Activated naive CD8-positive, alpha-beta T cell (primary cell): ENCODE measurements around the gene NECAB2.

Experiments used
- H3K27ac Mint-ChIP-seq: one replicate; pipeline ENCODE4 v1.8.0; 2021; ENCODE audit warnings: mixed read lengths
- H3K27me3 Mint-ChIP-seq: one replicate; pipeline ENCODE4 v1.8.0; 2021; ENCODE audit warnings: mixed read lengths
- H3K36me3 Mint-ChIP-seq: one replicate; pipeline ENCODE4 v1.8.0; 2021; ENCODE audit warnings: mixed read lengths
- H3K4me1 Mint-ChIP-seq: one replicate; pipeline ENCODE4 v1.8.0; 2021; ENCODE audit warnings: low read depth, mixed read lengths
- H3K4me3 Mint-ChIP-seq: one replicate; pipeline ENCODE4 v1.8.0; 2021; ENCODE audit warnings: mild to moderate bottlenecking, mixed read lengths
- H3K9me3 Mint-ChIP-seq: one replicate; pipeline ENCODE4 v1.8.0; 2021; ENCODE audit warnings: low read depth, mixed read lengths

The NECAB2 gene

GRCh38 chr16:83967838-83968305 is at the start of gene NECAB2:
Gene NECAB2, plus strand, starts transcription at chr16:83968244. Its CDS starts 405 bp downstream, at chr16:83968649.
- Mint-ChIP-seq H3K36me3 (peaks cover 2% of the 10 kb centered on the region), H3K4me3 (peak within 1 kb of the TSS; percentile 77), H3K9me3 (no peaks in the 10 kb centered on the region), H3K4me1 (peaks cover 4% of the 10 kb centered on the region), H3K27ac (no peak within 1 kb of the TSS), H3K27me3 (peaks cover 7% of the 10 kb centered on the region)

- Mint-ChIP-seq H3K36me3 (peaks cover 16% of the 10 kb centered on the region), H3K4me3 (no peak overlapping the region), H3K9me3 (no peaks in the 10 kb centered on the region), H3K27me3 (no peaks in the 10 kb centered on the region), H3K4me1 (peaks cover 1% of the 10 kb centered on the region), H3K27ac (no peak overlapping the region)
Observed at GRCh38 chr16:83920894-83921491, 47.1 kb upstream of the NECAB2 start.

GRCh38 chr16:83923581-83924365 is 44.3 kb upstream of the NECAB2 start:
- H3K27me3 Mint-ChIP-seq, result no peaks in the 10 kb centered on the region
- no peaks in the 10 kb centered on the region for H3K9me3 Mint-ChIP-seq
- no peak overlapping the region for H3K27ac Mint-ChIP-seq
- H3K4me3 Mint-ChIP-seq, result no peak overlapping the region
- peaks cover 11% of the 10 kb centered on the region for H3K36me3 Mint-ChIP-seq
- peaks cover 2% of the 10 kb centered on the region for H3K4me1 Mint-ChIP-seq

GRCh38 chr16:83924686-83925085 is 43.4 kb upstream of the NECAB2 start:
- Mint-ChIP-seq H3K36me3 (peaks cover 5% of the 10 kb centered on the region), H3K27me3 (no peaks in the 10 kb centered on the region), H3K27ac (no peak overlapping the region), H3K4me3 (no peak overlapping the region), H3K9me3 (no peaks in the 10 kb centered on the region), H3K4me1 (peaks cover 2% of the 10 kb centered on the region)

GRCh38 chr16:83925095-83925905 is 42.7 kb upstream of the NECAB2 start:
- Mint-ChIP-seq H3K27ac (no peak overlapping the region), H3K4me3 (no peak overlapping the region), H3K4me1 (peaks cover 2% of the 10 kb centered on the region)

GRCh38 chr16:83925957-83926725 is 41.9 kb upstream of the NECAB2 start:
- H3K4me3 Mint-ChIP-seq, result no peak overlapping the region
- no peaks in the 10 kb centered on the region for H3K9me3 Mint-ChIP-seq
- peaks cover 2% of the 10 kb centered on the region for H3K4me1 Mint-ChIP-seq
- no peaks in the 10 kb centered on the region for H3K36me3 Mint-ChIP-seq
- H3K27me3 Mint-ChIP-seq, result no peaks in the 10 kb centered on the region
- H3K27ac Mint-ChIP-seq, result no peak overlapping the region

More at GRCh38 chr16:83925095-83925905, 42.7 kb upstream of the NECAB2 start:
- H3K9me3 Mint-ChIP-seq, result no peaks in the 10 kb centered on the region
- peaks cover 3% of the 10 kb centered on the region for H3K36me3 Mint-ChIP-seq
- H3K27me3 Mint-ChIP-seq, result no peaks in the 10 kb centered on the region

- Mint-ChIP-seq H3K27me3 (no peaks in the 10 kb centered on the region), H3K27ac (no peak overlapping the region), H3K9me3 (no peaks in the 10 kb centered on the region), H3K4me3 (no peak overlapping the region), H3K4me1 (peaks cover 2% of the 10 kb centered on the region), H3K36me3 (no peaks in the 10 kb centered on the region)
Observed at GRCh38 chr16:83926726-83927397, 41.2 kb upstream of the NECAB2 start.

GRCh38 chr16:83928341-83929055 is 39.5 kb upstream of the NECAB2 start:
- no peak overlapping the region for H3K27ac Mint-ChIP-seq
- H3K4me1 Mint-ChIP-seq, result peaks cover 2% of the 10 kb centered on the region
- H3K36me3 Mint-ChIP-seq, result no peaks in the 10 kb centered on the region
- no peak overlapping the region for H3K4me3 Mint-ChIP-seq
- no peaks in the 10 kb centered on the region for H3K27me3 Mint-ChIP-seq
- H3K9me3 Mint-ChIP-seq, result no peaks in the 10 kb centered on the region

GRCh38 chr16:83929811-83930555 is 38.1 kb upstream of the NECAB2 start:
- peaks cover 2% of the 10 kb centered on the region for H3K4me1 Mint-ChIP-seq
- no peak overlapping the region for H3K27ac Mint-ChIP-seq
- no peaks in the 10 kb centered on the region for H3K36me3 Mint-ChIP-seq
- no peak overlapping the region for H3K4me3 Mint-ChIP-seq
- H3K27me3 Mint-ChIP-seq, result no peaks in the 10 kb centered on the region
- no peaks in the 10 kb centered on the region for H3K9me3 Mint-ChIP-seq

- Mint-ChIP-seq H3K4me3 (no peak overlapping the region), H3K4me1 (peaks cover 2% of the 10 kb centered on the region), H3K9me3 (no peaks in the 10 kb centered on the region), H3K27me3 (no peaks in the 10 kb centered on the region), H3K27ac (no peak overlapping the region), H3K36me3 (no peaks in the 10 kb centered on the region)
Observed at GRCh38 chr16:83930730-83931500, 37.1 kb upstream of the NECAB2 start.

GRCh38 chr16:83931556-83931955 is 36.5 kb upstream of the NECAB2 start:
- H3K36me3 Mint-ChIP-seq, result no peaks in the 10 kb centered on the region
- H3K4me3 Mint-ChIP-seq, result no peak overlapping the region
- no peak overlapping the region for H3K27ac Mint-ChIP-seq
- H3K9me3 Mint-ChIP-seq, result no peaks in the 10 kb centered on the region
- peaks cover under 1% of the 10 kb centered on the region for H3K4me1 Mint-ChIP-seq
- no peaks in the 10 kb centered on the region for H3K27me3 Mint-ChIP-seq

GRCh38 chr16:83932304-83932703 is 35.7 kb upstream of the NECAB2 start:
- H3K36me3 Mint-ChIP-seq, result no peaks in the 10 kb centered on the region
- no peaks in the 10 kb centered on the region for H3K4me1 Mint-ChIP-seq
- H3K27me3 Mint-ChIP-seq, result no peaks in the 10 kb centered on the region
- no peak overlapping the region for H3K4me3 Mint-ChIP-seq
- no peaks in the 10 kb centered on the region for H3K9me3 Mint-ChIP-seq
- H3K27ac Mint-ChIP-seq, result no peak overlapping the region
